ENCODE measurements around the gene KMT2E.

Gene KMT2E

GRCh38 chr7:105118612-105119600 lies 104.9 kb downstream of the KMT2E start:
- H3K4me3 ChIP-seq (ENCODE audit: low read length), result no peak overlapping the region
- no peak for DNase-seq (ENCODE audit: low read depth)
- no peak for TF ChIP-seq CTCF (conservative IDR thresholded peaks at IDR 0.05; ENCODE audit: low read depth, low read length)

GRCh38 chr7:105122619-105123018 lies 108.6 kb downstream of the KMT2E start:
- no peak overlapping the region for H3K4me3 ChIP-seq (ENCODE audit: low read length)
- no peak for TF ChIP-seq CTCF (conservative IDR thresholded peaks at IDR 0.05; ENCODE audit: low read depth, low read length)
- DNase-seq (ENCODE audit: low read depth), result no peak

- no peak overlapping the region for H3K4me3 ChIP-seq (ENCODE audit: low read length)
- DNase-seq (ENCODE audit: low read depth), result no peak
- TF ChIP-seq CTCF (conservative IDR thresholded peaks at IDR 0.05; ENCODE audit: low read depth, low read length), result no peak
Observed at GRCh38 chr7:105125745-105126144, 111.7 kb downstream of the KMT2E start.

GRCh38 chr7:105126436-105126975 lies 112.5 kb downstream of the KMT2E start:
- DNase-seq (ENCODE audit: low read depth), result no peak
- H3K4me3 ChIP-seq (ENCODE audit: low read length), result no peak overlapping the region

GRCh38 chr7:105127179-105127578 lies 113.2 kb downstream of the KMT2E start:
- H3K4me3 ChIP-seq (ENCODE audit: low read length), result no peak overlapping the region
- DNase-seq (ENCODE audit: low read depth), result no peak
- no peak for TF ChIP-seq CTCF (conservative IDR thresholded peaks at IDR 0.05; ENCODE audit: low read depth, low read length)

More at GRCh38 chr7:105126436-105126975, 112.5 kb downstream of the KMT2E start:
- no peak for TF ChIP-seq CTCF (conservative IDR thresholded peaks at IDR 0.05; ENCODE audit: low read depth, low read length)

GRCh38 chr7:105130048-105130447 lies 116.0 kb downstream of the KMT2E start:
- DNase-seq (ENCODE audit: low read depth), result no peak
- TF ChIP-seq CTCF (conservative IDR thresholded peaks at IDR 0.05; ENCODE audit: low read depth, low read length), result no peak
- H3K4me3 ChIP-seq (ENCODE audit: low read length), result no peak overlapping the region

Measured in retinal pigment epithelial cell (primary cell).